T-helper 2 cell treated with Interferon-gamma antibody and Interleukin-4, amounts not matched to agents 100 ng/mL and 5 ng/mL, for 36 hours (primary cell): Measurements from ENCODE around the gene TCERG1L. TPM values are rescaled to one million over a fixed set of nuclear protein-coding genes. Genes with fewer than 3 reads are reported as not detected.
"Not testable (repeated sequence)": the region's sequence is repeated elsewhere in the genome, so short reads cannot be mapped to it uniquely, and the experiment has no call there.

Experiments
- intact Hi-C: fragments of 100-400 bp; cut with micrococcal nuclease; formaldehyde crosslinking; loops from one replicate; pipeline ENCODE4 v1.15.1; 2023
- total RNA-seq: library from RNA; stranded (reverse); gene quantifications from 2 replicates; pipeline ENCODE4 v1.2.3, GENCODE V29; 2022

The TCERG1L gene
- total RNA-seq = 0.11 TPM in 1 of 2 replicates, not detected in the other

DNA sequence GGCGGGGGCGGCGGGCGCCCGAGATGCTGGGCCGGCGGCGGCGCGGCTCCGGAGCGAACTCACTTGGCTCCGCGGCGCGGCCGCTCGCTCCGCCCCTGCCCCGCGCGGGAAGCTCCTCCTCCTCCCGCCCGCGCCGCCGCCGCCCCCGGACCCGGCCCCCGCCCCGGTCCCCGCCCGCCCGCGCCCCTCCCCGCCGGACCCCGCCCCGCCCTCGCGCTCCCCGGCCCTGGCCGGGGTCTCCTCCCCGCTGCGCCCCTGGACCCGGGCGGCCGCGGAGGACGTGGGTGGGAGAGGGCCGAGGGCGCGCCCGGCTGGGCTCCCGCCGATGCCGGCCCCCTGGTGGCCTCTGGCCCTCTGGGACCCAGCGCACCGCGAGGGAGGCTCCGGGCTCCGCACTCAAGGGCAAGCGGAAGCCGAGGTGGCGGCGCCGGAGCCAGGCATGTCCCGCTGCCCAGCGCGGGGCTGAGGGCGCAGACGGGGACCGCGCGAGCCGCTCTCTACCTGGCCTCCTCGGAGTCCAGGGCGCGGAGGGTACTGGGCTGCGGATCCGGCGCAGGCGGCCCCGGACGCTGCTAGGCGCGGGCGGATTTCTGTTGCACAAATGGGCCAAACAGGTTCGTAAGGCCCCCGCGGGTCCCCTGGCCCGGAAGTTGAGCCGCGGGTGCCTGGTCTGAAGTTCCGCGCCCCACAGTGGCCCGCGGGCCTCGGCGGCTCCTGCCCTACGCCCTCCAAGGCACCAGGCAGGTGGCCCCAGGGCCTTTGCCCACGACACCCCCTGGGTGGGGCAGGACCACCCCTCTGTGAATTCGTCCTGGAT lies at the start of gene TCERG1L:
Gene TCERG1L, minus strand, starts transcription at position 61 of the 817 bp plus-strand sequence. CDS start 86 bp downstream, outside the sequence.
- intact Hi-C loops = no loop called here

DNA sequence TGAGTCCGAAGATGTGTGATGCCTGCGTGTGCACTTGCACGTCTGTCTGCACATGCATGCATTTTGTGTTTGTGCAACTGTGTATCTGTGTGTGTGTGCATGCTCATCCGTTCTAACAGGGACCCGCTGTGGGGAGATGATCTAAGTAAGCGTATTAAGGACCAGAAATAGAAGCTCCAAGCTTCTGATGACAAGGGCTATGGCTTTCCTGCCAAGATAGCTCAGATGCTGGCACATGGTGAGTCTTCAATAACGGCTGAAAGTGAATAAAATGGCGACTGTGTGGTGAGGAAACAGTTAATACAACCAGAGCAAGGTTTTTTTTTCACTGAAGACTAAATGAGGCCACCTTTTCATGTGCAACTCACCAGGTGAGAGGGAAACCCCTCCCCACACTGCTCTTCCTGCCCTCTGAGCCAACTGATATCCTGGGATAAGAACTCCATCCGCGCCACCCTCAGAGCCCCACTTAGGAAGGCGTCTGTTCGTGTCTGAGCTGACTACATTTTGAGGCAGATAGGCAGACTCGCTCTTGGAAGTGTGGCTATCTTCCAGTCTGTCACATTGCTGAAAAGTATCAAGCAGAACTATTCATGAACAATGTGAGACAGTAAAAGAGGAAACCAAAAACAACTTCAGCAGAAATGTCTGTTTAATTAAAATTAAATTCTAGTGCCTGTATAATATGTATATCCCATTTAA lies 47.4 kb upstream of the TCERG1L start:
- intact Hi-C loops = no loop called here

- intact Hi-C loops = no loop called here
Observed at GRCh38 chr10:131356442-131356841, 44.9 kb upstream of the TCERG1L start.

DNA sequence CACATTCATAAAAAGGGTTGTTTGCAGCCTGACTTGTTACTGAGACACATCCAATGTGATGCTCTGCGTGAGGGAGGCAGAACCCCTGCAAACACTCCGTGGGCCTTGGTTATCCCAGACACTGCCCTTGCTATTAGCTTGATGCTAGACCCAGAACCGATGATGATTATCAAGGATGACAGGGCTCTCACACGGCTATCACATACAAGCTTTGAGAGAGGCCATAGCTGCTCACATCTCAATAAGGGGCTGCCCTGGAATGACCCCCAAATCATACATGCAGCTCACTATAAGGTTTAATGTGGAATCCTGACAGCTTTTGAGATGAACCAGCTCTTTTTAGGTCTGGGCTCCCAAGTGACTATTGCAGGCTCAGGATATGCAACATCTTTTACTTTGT lies 44.4 kb upstream of the TCERG1L start:
- intact Hi-C loops = no loop called here

DNA sequence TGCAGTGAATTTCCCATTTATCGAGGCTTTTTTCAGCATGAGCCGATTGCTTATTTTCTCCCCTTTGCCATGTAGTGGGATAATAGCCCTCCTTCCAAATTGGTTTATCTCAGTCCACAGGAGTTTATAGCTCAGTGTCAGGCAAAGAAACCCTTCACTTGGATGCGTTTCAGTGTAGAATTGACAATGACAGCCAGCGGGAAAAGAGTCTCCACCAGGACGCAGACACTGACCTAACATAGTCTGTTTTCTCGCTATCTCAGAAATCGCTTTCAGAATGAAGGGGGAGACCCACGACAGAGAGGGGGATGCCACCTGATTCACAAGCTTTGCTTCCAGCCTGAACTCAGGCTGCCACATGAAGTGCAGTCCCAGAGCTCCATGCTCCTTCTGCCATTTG lies 43.5 kb upstream of the TCERG1L start:
- intact Hi-C loops = no loop called here

DNA sequence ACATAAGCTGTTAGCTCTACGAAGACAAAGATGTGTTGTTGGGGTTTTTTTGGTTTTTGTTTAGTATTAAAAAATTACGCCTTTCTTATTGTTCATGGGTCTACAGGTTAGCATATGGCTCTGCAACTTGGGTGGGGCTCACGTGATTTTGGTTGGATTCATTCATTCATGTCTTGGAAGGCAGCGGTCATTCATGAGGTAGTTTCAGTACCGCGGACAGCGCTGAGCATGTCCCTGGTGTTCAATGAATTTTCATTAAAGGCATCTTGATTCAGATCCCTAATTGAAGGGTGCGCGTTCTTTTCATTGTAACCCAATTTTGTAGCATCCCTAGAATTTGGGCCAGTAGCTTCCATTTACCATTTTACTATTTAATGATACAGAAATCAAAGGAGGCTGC lies 42.9 kb upstream of the TCERG1L start:
- intact Hi-C loops = no loop called here

- intact Hi-C loops = no loop called here
Observed at GRCh38 chr10:131352765-131353290, 41.3 kb upstream of the TCERG1L start.

DNA sequence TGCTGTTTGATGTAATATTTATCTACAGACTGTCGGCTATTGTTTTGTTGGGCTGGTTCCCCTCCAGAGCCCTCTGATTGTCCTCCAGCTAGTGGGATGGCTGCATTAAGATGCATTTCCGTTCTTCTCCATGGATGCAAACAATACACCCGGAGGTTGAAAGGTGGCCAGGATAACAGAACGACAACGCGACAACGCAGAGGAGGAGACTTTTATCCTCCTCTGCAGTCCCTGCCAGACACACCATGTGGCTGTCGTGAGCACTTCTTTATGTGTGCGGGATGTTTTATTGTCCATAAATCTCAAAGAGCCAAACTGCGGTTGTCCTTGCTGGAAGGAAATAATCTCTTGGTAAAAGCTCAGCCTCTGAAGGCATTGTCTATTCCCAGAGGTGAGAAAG lies 39.1 kb upstream of the TCERG1L start:
- intact Hi-C loops = no loop called here

GRCh38 chr10:131350245-131350644 lies 38.7 kb upstream of the TCERG1L start:
- intact Hi-C loops = no loop called here

DNA sequence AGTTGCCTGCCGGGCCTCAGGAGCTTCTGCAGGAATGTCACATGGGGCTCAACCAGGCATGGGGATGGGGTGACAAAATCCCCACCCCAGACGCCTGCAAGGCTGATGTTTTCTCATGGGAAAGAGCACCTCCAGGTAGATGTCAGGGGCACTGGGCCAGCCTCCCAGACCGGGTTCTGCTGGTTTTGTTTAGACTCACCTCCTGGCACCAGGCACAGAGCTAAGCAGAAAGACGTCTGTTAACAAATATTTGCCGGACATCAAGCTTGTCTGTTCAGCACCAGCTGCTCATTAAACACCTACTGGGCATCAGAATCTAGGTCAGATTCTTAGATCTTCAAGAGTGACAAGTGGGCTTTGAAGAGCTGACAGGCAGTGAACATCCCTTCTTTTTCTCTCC lies 34.9 kb upstream of the TCERG1L start:
- intact Hi-C loops = no loop called here

GRCh38 chr10:131345691-131346090 lies 34.2 kb upstream of the TCERG1L start:
- intact Hi-C loops = no loop called here

DNA sequence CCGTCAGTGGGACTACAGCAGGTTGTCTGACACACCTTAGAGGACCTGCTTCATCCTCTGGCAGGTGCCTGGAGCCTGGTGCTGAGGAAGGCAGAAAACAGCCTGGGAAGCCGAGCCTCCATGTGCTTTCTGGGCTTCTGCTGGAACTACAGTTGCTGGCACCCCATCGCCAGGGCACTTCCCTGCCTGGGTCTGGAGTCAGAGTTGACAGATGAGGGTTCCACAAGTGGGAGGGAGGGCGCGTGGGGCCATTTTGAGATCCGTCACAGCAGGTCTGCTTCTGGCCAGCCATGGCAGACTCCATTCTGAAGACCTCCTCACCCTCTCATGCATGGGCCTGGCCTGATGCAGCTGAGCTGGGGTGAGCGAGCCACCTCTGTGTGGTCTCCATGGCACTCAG lies 33.2 kb upstream of the TCERG1L start:
- intact Hi-C loops = no loop called here

DNA sequence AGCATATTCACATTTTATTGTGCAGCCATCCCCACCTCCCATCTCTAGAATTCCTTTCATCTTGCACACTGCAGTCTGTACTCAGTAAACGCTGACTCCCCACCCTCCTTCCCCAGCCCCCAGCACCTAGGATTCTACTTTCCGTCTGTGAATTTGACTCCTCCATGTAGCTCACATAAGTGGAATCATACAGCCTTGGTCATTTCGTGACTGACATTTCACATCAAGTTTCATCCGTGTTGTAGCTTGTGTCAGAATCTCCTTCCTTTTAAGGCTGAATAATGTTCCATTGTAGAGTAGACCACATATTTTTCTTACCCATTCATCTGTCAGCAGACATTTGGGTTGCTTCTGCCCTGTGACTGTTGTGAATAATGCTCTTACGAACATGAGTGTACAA lies 26.2 kb upstream of the TCERG1L start:
- intact Hi-C loops = no loop called here

DNA sequence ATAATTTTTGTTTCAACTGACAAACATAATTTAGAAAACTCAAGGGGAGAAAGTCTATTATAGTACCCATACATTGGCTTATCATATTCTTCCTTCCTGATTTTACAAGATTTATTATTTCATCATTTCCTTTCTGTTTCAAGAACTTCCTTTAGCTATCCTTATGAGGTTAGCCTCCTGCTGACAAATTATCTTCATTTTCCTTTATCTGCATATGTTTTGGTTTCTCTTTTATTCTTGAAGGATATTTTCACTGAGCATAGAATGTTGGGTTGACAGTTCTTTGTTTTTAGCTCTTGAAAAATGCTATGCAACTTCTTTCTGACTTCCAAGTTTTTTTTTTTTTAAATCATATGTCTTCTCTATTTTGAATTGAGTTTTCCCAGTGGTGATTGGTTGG lies 21.3 kb upstream of the TCERG1L start:
- intact Hi-C loops = no loop called here

- intact Hi-C loops = no loop called here
Observed at GRCh38 chr10:131323880-131324279, 12.4 kb upstream of the TCERG1L start.

DNA sequence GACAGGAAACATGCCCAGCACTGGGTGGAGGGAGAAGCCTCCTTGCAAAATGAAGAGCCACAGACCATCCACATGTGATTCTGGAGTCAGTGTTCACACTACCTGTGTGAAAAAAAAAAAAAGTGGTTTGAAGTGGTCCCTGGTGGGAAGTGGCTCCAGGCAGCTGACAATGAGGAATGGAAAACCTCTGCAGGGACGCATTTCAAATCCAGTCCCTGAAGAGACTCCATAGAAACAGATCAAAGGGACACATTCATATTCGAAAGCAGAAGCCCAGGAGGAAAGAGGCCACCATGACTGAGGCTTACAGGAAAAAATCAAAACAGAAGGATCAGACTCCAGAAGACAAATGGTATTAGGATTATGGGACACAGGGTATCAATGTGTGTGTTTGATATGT lies 11.5 kb upstream of the TCERG1L start:
- intact Hi-C loops = no loop called here

DNA sequence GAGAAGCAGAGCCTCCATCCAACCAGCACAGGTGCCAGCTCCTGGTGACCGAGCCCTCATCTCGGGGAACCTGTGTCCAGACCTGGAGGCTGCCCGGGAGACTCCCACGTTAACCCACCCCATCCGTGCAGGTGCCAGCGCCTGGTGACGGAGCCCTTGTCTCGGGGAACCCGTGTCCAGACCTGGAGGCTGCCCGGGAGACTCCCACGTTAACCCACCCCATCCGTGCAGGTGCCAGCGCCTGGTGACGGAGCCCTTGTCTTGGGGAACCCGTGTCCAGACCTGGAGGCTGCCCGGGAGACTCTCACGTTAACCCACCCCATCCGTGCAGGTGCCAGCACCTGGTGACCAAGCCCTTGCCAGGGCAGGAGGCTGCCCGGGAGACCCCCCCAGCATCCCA lies 11.1 kb upstream of the TCERG1L start:
- intact Hi-C loops = not testable (repeated sequence)

- intact Hi-C loops = no loop called here
Observed at GRCh38 chr10:131320860-131321604, 9.5 kb upstream of the TCERG1L start.

GRCh38 chr10:131318814-131319213 lies 7.3 kb upstream of the TCERG1L start:
- intact Hi-C loops = no loop called here

DNA sequence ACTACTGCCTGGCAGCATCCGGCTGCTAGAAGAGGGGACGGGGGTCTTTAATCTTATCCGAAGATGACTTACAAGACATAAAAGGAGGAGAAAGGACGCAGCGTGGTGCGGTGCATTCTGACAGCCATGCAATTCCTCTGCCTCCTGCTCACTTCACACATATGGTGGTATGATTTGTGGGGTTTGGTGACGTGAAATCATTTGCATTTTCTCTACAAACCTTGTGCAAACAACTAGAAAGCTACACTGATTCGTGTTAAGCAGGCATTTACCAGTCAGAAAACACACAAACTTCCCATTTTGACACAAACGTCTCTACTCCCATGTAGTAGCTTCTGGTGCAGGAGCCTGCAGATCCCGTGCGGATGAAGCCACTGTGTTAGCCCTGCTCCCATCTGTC lies 6.8 kb upstream of the TCERG1L start:
- intact Hi-C loops = no loop called here

GRCh38 chr10:131316321-131317075 lies 5.0 kb upstream of the TCERG1L start:
- intact Hi-C loops = no loop called here
